ENCODE measurements around the gene MDK.

MDK gene

GRCh38 chr11:46381048-46381818, at the start of gene MDK:
TSS of gene MDK (plus strand) at chr11:46381669. CDS start at chr11:46382058, 389 bp downstream.
- DNase-seq, result no peak

- DNase-seq, result no peak
These were observed 49.3 kb upstream of the MDK start for GRCh38 chr11:46332093-46332567.

GRCh38 chr11:46332568-46333393, 48.7 kb upstream of the MDK start:
- no peak for DNase-seq

GRCh38 chr11:46333394-46333947, 48.0 kb upstream of the MDK start:
- DNase-seq, result no peak

GRCh38 chr11:46334211-46334610, 47.3 kb upstream of the MDK start:
- DNase-seq, result no peak

GRCh38 chr11:46335271-46335670, 46.2 kb upstream of the MDK start:
- DNase-seq, result no peak

- DNase-seq, result no peak
These were observed 45.4 kb upstream of the MDK start for GRCh38 chr11:46335890-46336562.

- no peak for DNase-seq
These were observed 44.8 kb upstream of the MDK start for GRCh38 chr11:46336563-46337180.

- no peak for DNase-seq
These were observed 43.7 kb upstream of the MDK start for GRCh38 chr11:46337626-46338345.

GRCh38 chr11:46338636-46338987, 42.9 kb upstream of the MDK start:
- DNase-seq, result no peak

- no peak for DNase-seq
These were observed 42.3 kb upstream of the MDK start for GRCh38 chr11:46338988-46339666.

GRCh38 chr11:46339816-46340215, 41.7 kb upstream of the MDK start:
- no peak for DNase-seq

GRCh38 chr11:46341454-46341853, 40.0 kb upstream of the MDK start:
- no peak for DNase-seq

GRCh38 chr11:46342239-46342638, 39.2 kb upstream of the MDK start:
- no peak for DNase-seq

GRCh38 chr11:46343520-46343919, 37.9 kb upstream of the MDK start:
- DNase-seq, result no peak

GRCh38 chr11:46345131-46345597, 36.3 kb upstream of the MDK start:
- no peak for DNase-seq

- no peak for DNase-seq
These were observed 35.5 kb upstream of the MDK start for GRCh38 chr11:46345881-46346484.

- DNase-seq, result peak; percentile 67
These were observed 34.4 kb upstream of the MDK start, which contains the start of gene DGKZ for GRCh38 chr11:46346886-46347636. TSS of gene DGKZ (plus strand) at chr11:46347463. CDS start at chr11:46347660, 197 bp downstream.

- no peak for DNase-seq
These were observed 33.7 kb upstream of the MDK start for GRCh38 chr11:46347637-46348311.
